GM21447 (cell line): ENCODE data around the gene PRDM10.
"Not testable (repeated sequence)": the region's sequence is repeated elsewhere in the genome, so short reads cannot be mapped to it uniquely, and the experiment has no call there.

Experiments used
- ATAC-seq: cut with Tn5 transposase; IDR thresholded peaks from one replicate; pipeline ENCODE4 v1.9.1; 2021; ENCODE audit not compliant: unreplicated experiment

Gene PRDM10

GRCh38 chr11:130020323-130020722 lies 17.7 kb upstream of the PRDM10 start:
- no peak for ATAC-seq

GRCh38 chr11:130015846-130016245 lies 13.2 kb upstream of the PRDM10 start:
- not testable (repeated sequence) for ATAC-seq

GRCh38 chr11:130008326-130008725 lies 5.7 kb upstream of the PRDM10 start:
- ATAC-seq = no peak

GRCh38 chr11:130006929-130007328 lies 4.3 kb upstream of the PRDM10 start:
- no peak for ATAC-seq

GRCh38 chr11:130003717-130004001 lies 1.0 kb upstream of the PRDM10 start:
- no peak for ATAC-seq

GRCh38 chr11:130002846-130003716 lies 446 bp upstream of the PRDM10 start:
- peak; percentile 76 for ATAC-seq

- ATAC-seq = peak; percentile 23
Measured at GRCh38 chr11:130001461-130002351, 929 bp downstream of the PRDM10 start.

- ATAC-seq = no peak
Measured at GRCh38 chr11:130000552-130001176, 2.0 kb downstream of the PRDM10 start.

GRCh38 chr11:129999407-129999806 lies 3.2 kb downstream of the PRDM10 start:
- ATAC-seq = no peak

GRCh38 chr11:129998905-129999304 lies 3.7 kb downstream of the PRDM10 start:
- ATAC-seq = no peak

- no peak for ATAC-seq
Measured at GRCh38 chr11:129998107-129998506, 4.5 kb downstream of the PRDM10 start.

- no peak for ATAC-seq
Measured at GRCh38 chr11:129997513-129997912, 5.1 kb downstream of the PRDM10 start.

GRCh38 chr11:129996113-129996870 lies 6.3 kb downstream of the PRDM10 start:
- ATAC-seq = no peak

- ATAC-seq = no peak
Measured at GRCh38 chr11:129995163-129995562, 7.5 kb downstream of the PRDM10 start.

GRCh38 chr11:129992161-129992944 lies 10.3 kb downstream of the PRDM10 start:
- ATAC-seq = peak; percentile 81

- no peak for ATAC-seq
Measured at GRCh38 chr11:129989149-129989813, 13.4 kb downstream of the PRDM10 start.

GRCh38 chr11:129987950-129988349 lies 14.7 kb downstream of the PRDM10 start:
- no peak for ATAC-seq

- no peak for ATAC-seq
Measured at GRCh38 chr11:129985823-129986222, 16.8 kb downstream of the PRDM10 start.

GRCh38 chr11:129980086-129980485 lies 22.5 kb downstream of the PRDM10 start:
- ATAC-seq = no peak
